Measurements from ENCODE around the gene NOS1AP.

NOS1AP gene

DNA sequence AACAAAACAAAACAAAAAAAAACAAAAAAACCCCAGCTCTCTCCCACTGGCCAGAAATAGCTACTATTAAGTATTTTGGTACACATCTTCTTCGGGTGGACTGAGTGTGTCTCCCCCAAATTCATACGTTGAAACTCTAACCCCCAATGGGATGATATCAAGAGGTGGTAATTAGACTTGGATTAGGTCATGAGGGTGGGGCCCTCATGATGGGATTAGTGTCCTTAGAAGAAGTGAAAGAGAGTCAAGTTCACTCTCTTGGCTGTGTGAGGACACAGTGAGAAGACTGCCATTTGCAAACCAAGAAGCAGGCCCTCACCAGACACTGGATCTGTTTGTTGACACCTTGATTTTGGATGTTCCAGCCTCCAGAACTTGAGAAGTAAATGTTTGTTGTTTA is 116.9 kb downstream of the NOS1AP start:
- Histone ChIP-seq H3K4me1 (ENCODE audit: insufficient read depth, insufficient read length) (no peaks in the 10 kb centered on the region), H3K27me3 (ENCODE audit: insufficient read depth, insufficient read length) (no peaks in the 10 kb centered on the region), H3K4me3 (ENCODE audit: insufficient read length, low read depth) (no peak overlapping the region), H3K9ac (ENCODE audit: insufficient read length, low read depth) (no peak overlapping the region), H3K9me3 (ENCODE audit: insufficient read depth, low read length) (peaks cover 6% of the 10 kb centered on the region; the same call in 1 of the 2 replicates), H3K36me3 (ENCODE audit: insufficient read depth, insufficient read length, low read length) (no peaks in the 10 kb centered on the region)
- TF ChIP-seq YY1 (IDR thresholded peaks at IDR 0.05; ENCODE audit: insufficient read depth, insufficient read length) (no peak), SUZ12 (IDR thresholded peaks at IDR 0.05; ENCODE audit: extremely low read depth, insufficient read depth, insufficient read length) (no peak), ZNF274 (IDR thresholded peaks at IDR 0.05; ENCODE audit: low read depth, low read length) (no peak)
- DNase-seq (ENCODE audit: low read depth, low spot score) = no peak

DNA sequence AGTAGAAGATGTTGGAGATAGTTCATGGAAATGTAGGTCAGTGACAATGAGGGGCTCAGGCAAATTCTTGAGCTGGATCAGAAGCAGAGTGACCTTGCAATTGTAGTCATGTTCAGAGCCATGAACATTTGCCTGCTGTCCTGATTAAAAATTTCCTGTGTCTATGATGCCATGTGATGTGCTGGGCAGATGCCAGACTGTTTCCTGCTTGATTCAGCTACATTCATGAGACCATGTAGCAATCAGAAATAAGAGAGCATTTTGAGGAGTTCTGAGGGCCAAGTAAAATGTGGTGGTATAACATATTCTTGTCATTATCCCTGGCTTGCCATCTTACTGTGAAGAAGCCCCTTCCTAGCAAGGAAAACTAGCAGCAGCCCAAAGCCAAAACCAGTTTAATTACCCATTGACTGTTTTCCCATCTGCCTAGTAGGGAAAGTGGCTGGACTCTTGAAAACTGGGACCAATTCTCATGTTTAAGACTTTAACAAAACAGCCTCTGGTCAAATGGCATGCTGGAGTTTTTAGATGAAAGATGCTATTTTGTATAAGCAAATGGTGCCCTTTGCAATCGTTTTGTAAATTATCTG is 118.3 kb downstream of the NOS1AP start:
- DNase-seq (ENCODE audit: low read depth, low spot score) = no peak
- no peaks in the 10 kb centered on the region for H3K27me3 ChIP-seq (ENCODE audit: insufficient read depth, insufficient read length)
- no peaks in the 10 kb centered on the region for H3K36me3 ChIP-seq (ENCODE audit: insufficient read depth, insufficient read length, low read length)
- H3K9ac ChIP-seq (ENCODE audit: insufficient read length, low read depth) = no peak overlapping the region
- H3K9me3 ChIP-seq (ENCODE audit: insufficient read depth, low read length) = peaks cover 6% of the 10 kb centered on the region; the same call in 1 of the 2 replicates
- peaks cover 2% of the 10 kb centered on the region for H3K4me1 ChIP-seq (ENCODE audit: insufficient read depth, insufficient read length)
- no peak overlapping the region for H3K4me3 ChIP-seq (ENCODE audit: insufficient read length, low read depth)
- TF ChIP-seq ZNF274 (IDR thresholded peaks at IDR 0.05; ENCODE audit: low read depth, low read length) (no peak), YY1 (IDR thresholded peaks at IDR 0.05; ENCODE audit: insufficient read depth, insufficient read length) (no peak), SUZ12 (IDR thresholded peaks at IDR 0.05; ENCODE audit: extremely low read depth, insufficient read depth, insufficient read length) (no peak)

DNA sequence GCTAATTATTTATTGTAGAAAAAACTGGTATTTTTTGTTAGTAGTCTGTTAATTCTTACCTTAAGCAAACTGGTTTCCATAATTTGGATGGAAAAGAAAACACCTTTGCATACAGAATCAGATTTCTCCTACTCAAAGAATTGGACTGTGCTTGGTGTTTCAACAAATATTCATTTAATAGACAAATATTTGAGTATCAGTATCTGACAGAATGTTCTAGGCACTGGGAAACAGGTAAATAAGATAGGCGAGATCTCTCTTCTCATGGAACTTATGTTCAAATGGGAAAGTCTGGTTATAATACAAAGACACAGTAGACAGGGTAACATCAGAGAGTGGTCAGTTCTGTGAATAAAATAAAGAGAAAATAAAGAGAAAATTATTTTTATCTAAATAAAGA is 119.9 kb downstream of the NOS1AP start:
- H3K4me1 ChIP-seq (ENCODE audit: insufficient read depth, insufficient read length) = peaks cover 2% of the 10 kb centered on the region

DNA sequence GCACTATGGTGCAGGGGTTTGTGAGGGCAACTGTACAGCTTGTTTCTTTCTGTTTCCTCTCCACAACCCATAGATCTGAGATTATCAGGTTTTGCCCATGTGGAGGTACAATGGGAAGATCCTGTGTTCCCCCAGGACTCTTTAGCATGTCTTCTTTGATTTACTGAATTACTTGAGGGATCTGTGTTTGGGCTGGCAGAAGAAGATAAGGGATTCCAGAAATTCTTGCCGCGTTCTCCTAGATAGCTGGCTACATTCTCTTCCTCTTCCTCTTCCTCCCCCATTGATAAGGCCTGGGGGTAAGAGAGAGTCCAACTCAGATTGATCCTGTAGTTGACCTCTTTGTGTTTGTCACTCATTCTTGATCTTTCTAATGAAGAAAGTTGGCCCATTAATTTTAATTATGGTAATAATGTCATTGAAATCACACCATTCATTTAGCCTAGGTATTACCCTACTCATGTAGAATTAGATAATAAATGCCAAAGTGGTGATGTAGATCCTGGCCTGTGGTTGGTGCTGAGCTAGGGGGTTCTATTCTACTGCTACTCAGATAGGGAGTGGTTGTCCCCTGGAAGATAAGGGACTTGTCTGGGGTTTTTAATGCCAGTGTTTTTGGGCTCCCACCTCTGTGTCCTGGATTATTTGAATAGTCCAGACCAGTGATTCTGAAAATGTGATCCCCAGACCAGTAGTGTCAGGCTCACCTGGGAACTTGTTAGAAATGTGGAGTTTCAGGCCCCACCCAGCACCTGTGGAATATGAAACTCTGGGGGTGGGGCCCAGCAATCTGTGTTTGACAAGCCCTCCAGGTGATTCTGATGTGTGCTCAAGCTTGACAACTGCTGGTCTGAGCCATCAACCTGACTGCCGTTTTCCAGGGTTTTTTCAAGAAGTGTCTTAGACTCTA is 122.2 kb downstream of the NOS1AP start:
- Histone ChIP-seq H3K4me1 (ENCODE audit: insufficient read depth, insufficient read length) (peaks cover 2% of the 10 kb centered on the region), H3K27me3 (ENCODE audit: insufficient read depth, insufficient read length) (no peaks in the 10 kb centered on the region), H3K36me3 (ENCODE audit: insufficient read depth, insufficient read length, low read length) (no peaks in the 10 kb centered on the region), H3K9ac (ENCODE audit: insufficient read length, low read depth) (no peak overlapping the region), H3K4me3 (ENCODE audit: insufficient read length, low read depth) (no peak overlapping the region), H3K9me3 (ENCODE audit: insufficient read depth, low read length) (peaks cover 1% of the 10 kb centered on the region; the same call in 1 of the 2 replicates)
- TF ChIP-seq ZNF274 (IDR thresholded peaks at IDR 0.05; ENCODE audit: low read depth, low read length) (no peak), YY1 (IDR thresholded peaks at IDR 0.05; ENCODE audit: insufficient read depth, insufficient read length) (no peak), SUZ12 (IDR thresholded peaks at IDR 0.05; ENCODE audit: extremely low read depth, insufficient read depth, insufficient read length) (no peak)
- no peak for DNase-seq (ENCODE audit: low read depth, low spot score)

More for the DNA sequence above, 119.9 kb downstream of the NOS1AP start:
- no peaks in the 10 kb centered on the region for H3K27me3 ChIP-seq (ENCODE audit: insufficient read depth, insufficient read length)
- no peaks in the 10 kb centered on the region for H3K36me3 ChIP-seq (ENCODE audit: insufficient read depth, insufficient read length, low read length)
- peaks cover 6% of the 10 kb centered on the region; the same call in 1 of the 2 replicates for H3K9me3 ChIP-seq (ENCODE audit: insufficient read depth, low read length)
- H3K9ac ChIP-seq (ENCODE audit: insufficient read length, low read depth) = no peak overlapping the region
- no peak overlapping the region for H3K4me3 ChIP-seq (ENCODE audit: insufficient read length, low read depth)
- TF ChIP-seq YY1 (IDR thresholded peaks at IDR 0.05; ENCODE audit: insufficient read depth, insufficient read length) (no peak), SUZ12 (IDR thresholded peaks at IDR 0.05; ENCODE audit: extremely low read depth, insufficient read depth, insufficient read length) (no peak), ZNF274 (IDR thresholded peaks at IDR 0.05; ENCODE audit: low read depth, low read length) (no peak)
- no peak for DNase-seq (ENCODE audit: low read depth, low spot score)

DNA sequence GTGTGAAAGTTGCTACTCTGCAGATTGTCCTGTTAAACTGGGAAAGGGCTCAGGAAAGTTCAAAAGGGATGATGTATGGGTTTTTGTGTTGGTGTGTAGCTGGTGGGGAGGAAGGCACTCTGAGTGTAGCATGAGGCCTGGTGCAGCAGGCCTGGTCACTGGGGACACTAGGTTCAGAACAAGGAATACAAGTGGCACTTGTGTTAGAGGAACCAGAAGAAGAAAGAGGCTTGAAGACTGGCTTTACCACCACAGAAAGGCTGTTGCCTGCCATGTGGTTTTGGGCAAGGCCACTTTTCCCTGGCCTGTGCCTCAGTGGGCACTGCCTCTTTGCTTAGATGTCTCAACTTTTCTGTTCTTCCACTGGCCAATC is 122.8 kb downstream of the NOS1AP start:
- H3K9me3 ChIP-seq (ENCODE audit: insufficient read depth, low read length) = no peaks in the 10 kb centered on the region
- peaks cover 2% of the 10 kb centered on the region for H3K4me1 ChIP-seq (ENCODE audit: insufficient read depth, insufficient read length)
- no peak overlapping the region for H3K4me3 ChIP-seq (ENCODE audit: insufficient read length, low read depth)
- no peak overlapping the region for H3K9ac ChIP-seq (ENCODE audit: insufficient read length, low read depth)
- no peaks in the 10 kb centered on the region for H3K27me3 ChIP-seq (ENCODE audit: insufficient read depth, insufficient read length)
- no peak for DNase-seq (ENCODE audit: low read depth, low spot score)
- H3K36me3 ChIP-seq (ENCODE audit: insufficient read depth, insufficient read length, low read length) = no peaks in the 10 kb centered on the region
- TF ChIP-seq YY1 (IDR thresholded peaks at IDR 0.05; ENCODE audit: insufficient read depth, insufficient read length) (no peak), ZNF274 (IDR thresholded peaks at IDR 0.05; ENCODE audit: low read depth, low read length) (no peak), SUZ12 (IDR thresholded peaks at IDR 0.05; ENCODE audit: extremely low read depth, insufficient read depth, insufficient read length) (no peak)

DNA sequence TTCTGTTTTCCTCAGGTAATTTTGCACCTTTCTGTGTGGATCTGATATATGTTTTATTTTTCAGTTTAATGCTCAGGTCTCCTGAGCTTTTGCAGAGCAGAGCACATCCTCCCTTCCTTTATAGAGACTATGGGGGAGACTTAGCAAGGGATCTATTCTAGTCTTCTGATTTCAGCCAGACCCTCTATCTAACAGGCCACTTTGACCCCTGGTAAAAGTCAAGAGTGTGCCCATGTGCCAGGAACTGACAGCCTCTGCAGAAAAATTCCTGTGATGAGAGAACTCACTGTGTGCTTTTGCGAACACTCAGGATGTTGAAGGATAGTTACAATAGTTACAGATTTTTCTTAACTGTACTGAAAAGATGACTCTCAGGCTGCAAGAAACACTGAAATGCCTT is 123.3 kb downstream of the NOS1AP start:
- no peaks in the 10 kb centered on the region for H3K9me3 ChIP-seq (ENCODE audit: insufficient read depth, low read length)

DNA sequence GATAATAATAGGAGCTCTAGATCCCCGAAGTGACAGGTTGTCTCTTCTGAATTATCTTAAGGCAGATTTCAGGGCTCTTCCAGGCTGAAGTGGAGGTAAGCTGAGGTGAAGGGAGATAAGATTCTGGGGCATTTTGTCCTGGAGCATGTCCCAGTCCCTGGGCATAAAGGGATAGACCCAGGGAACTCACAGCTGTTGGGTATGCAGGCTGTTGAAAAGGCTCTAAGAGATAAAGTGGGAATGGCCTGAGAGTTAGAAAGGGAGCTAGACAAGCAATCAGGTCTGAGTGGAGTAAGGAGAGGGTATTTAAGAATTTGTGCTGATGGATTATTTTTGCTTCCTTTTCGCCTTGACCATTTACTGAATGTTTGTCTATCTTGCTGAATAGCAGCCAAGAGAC is 123.7 kb downstream of the NOS1AP start:
- Histone ChIP-seq H3K4me1 (ENCODE audit: insufficient read depth, insufficient read length) (peaks cover 7% of the 10 kb centered on the region), H3K27me3 (ENCODE audit: insufficient read depth, insufficient read length) (no peaks in the 10 kb centered on the region), H3K4me3 (ENCODE audit: insufficient read length, low read depth) (no peak overlapping the region), H3K9me3 (ENCODE audit: insufficient read depth, low read length) (no peaks in the 10 kb centered on the region), H3K36me3 (ENCODE audit: insufficient read depth, insufficient read length, low read length) (no peaks in the 10 kb centered on the region), H3K9ac (ENCODE audit: insufficient read length, low read depth) (no peak overlapping the region)
- TF ChIP-seq YY1 (IDR thresholded peaks at IDR 0.05; ENCODE audit: insufficient read depth, insufficient read length) = no peak
- TF ChIP-seq ZNF274 (IDR thresholded peaks at IDR 0.05; ENCODE audit: low read depth, low read length) = no peak
- TF ChIP-seq SUZ12 (IDR thresholded peaks at IDR 0.05; ENCODE audit: extremely low read depth, insufficient read depth, insufficient read length) = no peak
- no peak for DNase-seq (ENCODE audit: low read depth, low spot score)

More for the DNA sequence above, 123.3 kb downstream of the NOS1AP start:
- Histone ChIP-seq H3K4me3 (ENCODE audit: insufficient read length, low read depth) (no peak overlapping the region), H3K27me3 (ENCODE audit: insufficient read depth, insufficient read length) (no peaks in the 10 kb centered on the region), H3K36me3 (ENCODE audit: insufficient read depth, insufficient read length, low read length) (no peaks in the 10 kb centered on the region), H3K9ac (ENCODE audit: insufficient read length, low read depth) (no peak overlapping the region), H3K4me1 (ENCODE audit: insufficient read depth, insufficient read length) (peaks cover 6% of the 10 kb centered on the region)
- TF ChIP-seq SUZ12 (IDR thresholded peaks at IDR 0.05; ENCODE audit: extremely low read depth, insufficient read depth, insufficient read length) (no peak), ZNF274 (IDR thresholded peaks at IDR 0.05; ENCODE audit: low read depth, low read length) (no peak), YY1 (IDR thresholded peaks at IDR 0.05; ENCODE audit: insufficient read depth, insufficient read length) (no peak)
- DNase-seq (ENCODE audit: low read depth, low spot score) = no peak
